Choroid plexus epithelial cell (primary cell): ENCODE measurements around the gene LRIF1.
"Not testable (repeated sequence)": the region's sequence is repeated elsewhere in the genome, so short reads cannot be mapped to it uniquely, and the experiment has no call there.

Experiments used
- DNase-seq: peaks from one replicate; pipeline ENCODE4 v3.0.0-alpha.2; 2010; ENCODE audit warnings: low read depth
- H3K4me3 ChIP-seq: 2 replicates; pipeline ENCODE4 v1.5.1; 2011; ENCODE audit warnings: low read depth, mild to moderate bottlenecking, control low read depth, low read length, moderate library complexity
- TF ChIP-seq, protein P1 (sequence below): conservative IDR thresholded peaks from 2 replicates; pipeline ENCODE4 v1.5.1; 2011; ENCODE audit warnings: low read depth, mild to moderate bottlenecking, control low read depth, inconsistent platforms, low read length, moderate library complexity

LRIF1 gene, protein sequence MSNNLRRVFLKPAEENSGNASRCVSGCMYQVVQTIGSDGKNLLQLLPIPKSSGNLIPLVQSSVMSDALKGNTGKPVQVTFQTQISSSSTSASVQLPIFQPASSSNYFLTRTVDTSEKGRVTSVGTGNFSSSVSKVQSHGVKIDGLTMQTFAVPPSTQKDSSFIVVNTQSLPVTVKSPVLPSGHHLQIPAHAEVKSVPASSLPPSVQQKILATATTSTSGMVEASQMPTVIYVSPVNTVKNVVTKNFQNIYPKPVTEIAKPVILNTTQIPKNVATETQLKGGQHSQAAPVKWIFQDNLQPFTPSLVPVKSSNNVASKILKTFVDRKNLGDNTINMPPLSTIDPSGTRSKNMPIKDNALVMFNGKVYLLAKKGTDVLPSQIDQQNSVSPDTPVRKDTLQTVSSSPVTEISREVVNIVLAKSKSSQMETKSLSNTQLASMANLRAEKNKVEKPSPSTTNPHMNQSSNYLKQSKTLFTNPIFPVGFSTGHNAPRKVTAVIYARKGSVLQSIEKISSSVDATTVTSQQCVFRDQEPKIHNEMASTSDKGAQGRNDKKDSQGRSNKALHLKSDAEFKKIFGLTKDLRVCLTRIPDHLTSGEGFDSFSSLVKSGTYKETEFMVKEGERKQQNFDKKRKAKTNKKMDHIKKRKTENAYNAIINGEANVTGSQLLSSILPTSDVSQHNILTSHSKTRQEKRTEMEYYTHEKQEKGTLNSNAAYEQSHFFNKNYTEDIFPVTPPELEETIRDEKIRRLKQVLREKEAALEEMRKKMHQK

DNA sequence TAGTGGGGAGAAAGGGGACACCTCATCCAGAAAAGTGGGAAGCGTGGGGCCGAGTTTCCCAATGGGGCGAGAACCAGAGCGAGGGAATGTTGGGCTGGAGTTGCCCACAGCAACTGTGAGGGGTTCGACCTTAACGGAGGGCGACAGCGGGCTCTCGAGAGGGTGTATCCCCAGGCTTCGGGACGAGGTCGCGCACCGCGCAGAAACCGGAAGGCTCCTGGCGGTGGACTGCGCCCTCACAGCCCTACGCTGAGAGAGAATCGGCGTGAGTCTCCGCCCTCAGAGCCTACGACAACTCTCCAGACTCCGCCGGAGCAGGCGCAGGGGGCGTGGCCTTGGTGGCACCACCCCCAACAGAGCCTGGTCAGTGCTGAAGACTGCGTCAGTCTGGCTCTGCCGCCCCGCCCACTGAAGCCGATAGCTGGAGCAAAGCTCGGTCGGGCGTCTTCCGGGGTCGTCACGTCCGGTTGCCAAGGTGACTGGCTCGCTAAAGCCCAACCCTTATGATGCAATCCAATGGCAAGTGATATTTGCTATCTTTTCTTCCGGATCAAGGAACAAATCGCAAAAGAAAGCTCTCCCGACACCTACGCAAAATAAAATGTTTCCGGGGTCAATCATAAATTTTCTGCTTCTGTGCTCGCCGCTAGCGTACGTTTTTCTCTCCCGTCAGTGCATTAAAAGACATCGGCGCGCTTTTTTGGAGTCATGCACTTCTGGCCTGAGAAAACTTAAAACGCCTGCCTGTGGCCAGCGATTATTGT, at the start of gene LRIF1:
TSS of gene LRIF1 (minus strand) at position 232 of the 764 bp plus-strand sequence. CDS start 234 bp downstream, outside the sequence.
- H3K4me3 ChIP-seq = peak within 1 kb of the TSS; percentile 84
- peak; percentile 100 for DNase-seq
- TF ChIP-seq, protein P1, sequence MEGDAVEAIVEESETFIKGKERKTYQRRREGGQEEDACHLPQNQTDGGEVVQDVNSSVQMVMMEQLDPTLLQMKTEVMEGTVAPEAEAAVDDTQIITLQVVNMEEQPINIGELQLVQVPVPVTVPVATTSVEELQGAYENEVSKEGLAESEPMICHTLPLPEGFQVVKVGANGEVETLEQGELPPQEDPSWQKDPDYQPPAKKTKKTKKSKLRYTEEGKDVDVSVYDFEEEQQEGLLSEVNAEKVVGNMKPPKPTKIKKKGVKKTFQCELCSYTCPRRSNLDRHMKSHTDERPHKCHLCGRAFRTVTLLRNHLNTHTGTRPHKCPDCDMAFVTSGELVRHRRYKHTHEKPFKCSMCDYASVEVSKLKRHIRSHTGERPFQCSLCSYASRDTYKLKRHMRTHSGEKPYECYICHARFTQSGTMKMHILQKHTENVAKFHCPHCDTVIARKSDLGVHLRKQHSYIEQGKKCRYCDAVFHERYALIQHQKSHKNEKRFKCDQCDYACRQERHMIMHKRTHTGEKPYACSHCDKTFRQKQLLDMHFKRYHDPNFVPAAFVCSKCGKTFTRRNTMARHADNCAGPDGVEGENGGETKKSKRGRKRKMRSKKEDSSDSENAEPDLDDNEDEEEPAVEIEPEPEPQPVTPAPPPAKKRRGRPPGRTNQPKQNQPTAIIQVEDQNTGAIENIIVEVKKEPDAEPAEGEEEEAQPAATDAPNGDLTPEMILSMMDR = peak; percentile 56

DNA sequence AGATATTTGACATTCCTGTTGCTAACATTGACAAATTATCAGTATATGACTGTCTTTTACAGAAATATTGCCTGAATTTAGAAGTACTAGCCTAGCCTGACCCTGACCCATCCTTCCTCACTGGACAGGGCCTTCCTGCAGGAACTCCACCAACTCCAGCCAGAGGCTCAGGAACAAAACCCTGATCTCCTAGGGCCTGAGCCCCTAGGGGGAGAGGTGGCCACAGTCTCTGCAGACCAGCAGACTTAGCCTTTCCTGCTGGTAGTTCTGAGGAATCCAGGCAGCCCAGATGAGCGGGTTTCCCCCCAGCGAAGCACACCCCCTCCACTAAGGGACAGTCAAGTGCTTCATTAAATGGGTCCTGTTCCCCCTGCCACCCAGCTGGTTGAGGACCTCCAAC, 44.3 kb upstream of the LRIF1 start:
- H3K4me3 ChIP-seq = no peak overlapping the region

DNA sequence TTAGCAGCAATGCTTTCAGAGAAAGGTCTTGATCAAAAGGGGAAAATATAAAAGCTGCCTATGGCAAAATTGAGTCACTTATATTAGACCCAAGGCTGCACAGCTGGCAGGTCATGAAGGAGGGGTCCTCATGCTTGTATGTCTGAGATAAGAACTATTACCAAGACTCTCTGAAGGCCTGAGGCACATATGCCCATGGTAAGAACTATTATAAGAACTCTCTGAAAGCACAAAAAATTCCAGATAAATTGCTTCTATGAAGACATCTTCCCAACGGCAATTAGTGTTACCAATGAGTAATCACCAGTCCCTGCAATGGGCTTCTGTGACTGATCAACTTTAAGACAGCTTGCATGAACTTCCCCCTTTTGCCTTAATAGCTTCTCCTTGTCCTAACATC, 42.8 kb upstream of the LRIF1 start:
- TF ChIP-seq, protein P1 = no peak
- H3K4me3 ChIP-seq = no peak overlapping the region
- DNase-seq = no peak

More for the DNA sequence above, 44.3 kb upstream of the LRIF1 start:
- TF ChIP-seq, protein P1 = no peak
- no peak for DNase-seq

DNA sequence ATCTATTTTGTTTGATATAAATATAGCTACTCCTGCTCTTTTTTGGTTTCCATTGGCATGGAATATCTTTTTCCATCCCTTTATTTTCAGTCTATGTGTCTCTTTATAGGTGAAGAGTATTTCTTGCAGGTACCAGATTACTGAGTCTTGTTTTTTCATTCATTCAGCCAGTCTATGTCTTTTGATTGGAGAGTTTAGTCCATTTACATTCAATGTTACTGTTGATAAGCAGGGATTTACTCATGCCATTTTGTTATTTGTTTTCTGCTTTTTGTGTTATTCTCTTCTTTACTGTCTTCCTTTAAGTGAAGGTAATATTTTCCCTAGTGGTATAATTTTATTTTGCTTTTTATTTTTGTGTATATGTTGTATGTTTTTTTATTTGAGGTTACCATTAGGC, 35.9 kb upstream of the LRIF1 start:
- not testable (repeated sequence) for DNase-seq, H3K4me3 ChIP-seq

DNA sequence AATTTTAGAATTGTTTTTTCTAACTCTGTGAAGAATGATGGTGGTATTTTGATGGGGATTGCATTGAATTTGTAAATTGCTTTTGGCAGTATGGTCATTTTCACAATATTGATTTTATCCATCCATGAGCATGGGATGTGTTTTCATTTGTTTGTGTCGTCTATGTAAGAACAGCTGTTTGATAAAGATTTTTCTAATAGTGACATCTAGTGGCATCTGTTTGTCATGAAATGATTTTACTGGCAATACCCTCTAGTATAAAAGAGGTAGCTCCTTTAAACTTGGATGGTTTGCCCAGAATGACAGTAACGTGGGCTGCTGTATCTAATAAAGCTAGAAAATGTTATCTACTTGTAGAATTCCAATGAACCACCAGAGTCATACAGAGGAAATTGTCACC, 28.6 kb upstream of the LRIF1 start:
- peak; percentile 39 for DNase-seq
- H3K4me3 ChIP-seq = not testable (repeated sequence)
- TF ChIP-seq, protein P1 = peak; percentile 32

DNA sequence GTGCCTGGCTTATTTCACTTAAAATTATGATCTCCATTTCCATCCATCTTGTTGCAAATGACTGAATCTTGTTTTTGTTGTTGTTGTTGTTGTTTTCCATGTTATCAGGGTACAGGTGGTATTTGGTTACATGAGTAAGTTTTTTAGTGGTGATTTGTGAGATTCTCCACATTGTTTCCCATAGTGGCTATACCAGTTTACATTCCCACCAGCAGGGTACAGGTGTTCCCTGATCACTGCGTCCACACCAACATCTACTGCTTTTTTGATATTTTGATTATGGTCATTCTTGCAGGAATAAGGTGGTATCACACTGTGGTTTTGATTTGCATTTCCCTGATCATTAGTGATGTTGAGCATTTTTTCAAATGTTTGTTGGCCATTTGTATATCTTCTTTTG, 27.6 kb upstream of the LRIF1 start:
- not testable (repeated sequence) for H3K4me3 ChIP-seq, DNase-seq

DNA sequence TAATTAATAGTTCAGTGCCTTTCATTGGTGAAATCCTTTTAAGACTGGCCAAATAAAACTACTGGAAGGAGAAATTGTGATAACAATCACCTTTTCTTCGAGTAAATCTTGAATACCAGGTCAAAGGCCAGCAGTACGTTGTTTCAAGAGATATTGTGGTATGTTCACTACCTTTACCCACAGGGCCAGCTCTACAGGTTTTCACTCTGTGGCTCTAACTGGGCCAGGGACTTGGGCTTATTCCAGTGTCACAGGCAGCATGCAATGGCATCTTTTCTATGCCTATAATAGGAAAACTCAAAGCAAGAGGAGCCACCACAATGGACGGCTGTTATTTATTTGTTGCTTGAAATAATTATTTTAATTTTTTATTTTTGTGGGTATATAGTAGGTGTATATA, 26.8 kb upstream of the LRIF1 start:
- TF ChIP-seq, protein P1 = no peak
- no peak for DNase-seq

More for the DNA sequence above, 26.8 kb upstream of the LRIF1 start:
- H3K4me3 ChIP-seq = no peak overlapping the region
